Loucy (cell line): ENCODE measurements around the gene NF1.

Source experiments
- EZH2phosphoT487 ChIP-seq: fragments of 200-600 bp; IDR thresholded peaks from 2 replicates; pipeline ENCODE4 v1.6.1; 2018; ENCODE audit warnings: antibody characterized with exemption, mild to moderate bottlenecking, moderate library complexity, borderline replicate concordance
- TF ChIP-seq, protein P1 (sequence below): fragments of 200-600 bp; sonication (generic); conservative IDR thresholded peaks from 2 replicates; pipeline ENCODE4 v1.5.1; 2014; ENCODE audit warnings: mild to moderate bottlenecking, antibody characterized with exemption, low read length

DNA sequence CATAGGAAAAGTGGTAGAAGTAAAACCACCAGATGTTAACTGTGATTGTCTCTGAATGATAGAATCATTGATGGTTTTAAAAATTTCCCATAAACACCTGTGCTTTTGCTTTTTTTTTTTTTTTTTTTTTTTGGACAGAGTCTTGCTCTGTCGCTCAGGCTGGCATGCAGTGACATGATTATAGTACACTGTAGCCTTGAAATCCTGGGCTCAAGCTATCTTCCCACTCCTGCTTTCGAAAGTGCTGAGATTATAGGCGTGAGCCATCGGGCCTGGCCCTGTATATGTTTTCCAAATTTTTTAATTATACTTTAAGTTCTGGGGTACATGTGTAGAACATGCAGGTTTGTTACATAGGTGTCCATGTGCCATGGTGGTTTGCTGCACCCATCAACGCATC is 80.5 kb downstream of the NF1 start:
- TF ChIP-seq, protein P1, sequence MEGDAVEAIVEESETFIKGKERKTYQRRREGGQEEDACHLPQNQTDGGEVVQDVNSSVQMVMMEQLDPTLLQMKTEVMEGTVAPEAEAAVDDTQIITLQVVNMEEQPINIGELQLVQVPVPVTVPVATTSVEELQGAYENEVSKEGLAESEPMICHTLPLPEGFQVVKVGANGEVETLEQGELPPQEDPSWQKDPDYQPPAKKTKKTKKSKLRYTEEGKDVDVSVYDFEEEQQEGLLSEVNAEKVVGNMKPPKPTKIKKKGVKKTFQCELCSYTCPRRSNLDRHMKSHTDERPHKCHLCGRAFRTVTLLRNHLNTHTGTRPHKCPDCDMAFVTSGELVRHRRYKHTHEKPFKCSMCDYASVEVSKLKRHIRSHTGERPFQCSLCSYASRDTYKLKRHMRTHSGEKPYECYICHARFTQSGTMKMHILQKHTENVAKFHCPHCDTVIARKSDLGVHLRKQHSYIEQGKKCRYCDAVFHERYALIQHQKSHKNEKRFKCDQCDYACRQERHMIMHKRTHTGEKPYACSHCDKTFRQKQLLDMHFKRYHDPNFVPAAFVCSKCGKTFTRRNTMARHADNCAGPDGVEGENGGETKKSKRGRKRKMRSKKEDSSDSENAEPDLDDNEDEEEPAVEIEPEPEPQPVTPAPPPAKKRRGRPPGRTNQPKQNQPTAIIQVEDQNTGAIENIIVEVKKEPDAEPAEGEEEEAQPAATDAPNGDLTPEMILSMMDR: no peak
- TF ChIP-seq EZH2phosphoT487: no peak
